ENCODE measurements around the gene PPT1. TPM values are rescaled to one million over a fixed set of nuclear protein-coding genes. Genes with fewer than 3 reads are reported as not detected.

Gene PPT1
- total and polyA plus RNA-seq, 2 experiments from 2014 or later, result 67.4 to 202 TPM

DNA sequence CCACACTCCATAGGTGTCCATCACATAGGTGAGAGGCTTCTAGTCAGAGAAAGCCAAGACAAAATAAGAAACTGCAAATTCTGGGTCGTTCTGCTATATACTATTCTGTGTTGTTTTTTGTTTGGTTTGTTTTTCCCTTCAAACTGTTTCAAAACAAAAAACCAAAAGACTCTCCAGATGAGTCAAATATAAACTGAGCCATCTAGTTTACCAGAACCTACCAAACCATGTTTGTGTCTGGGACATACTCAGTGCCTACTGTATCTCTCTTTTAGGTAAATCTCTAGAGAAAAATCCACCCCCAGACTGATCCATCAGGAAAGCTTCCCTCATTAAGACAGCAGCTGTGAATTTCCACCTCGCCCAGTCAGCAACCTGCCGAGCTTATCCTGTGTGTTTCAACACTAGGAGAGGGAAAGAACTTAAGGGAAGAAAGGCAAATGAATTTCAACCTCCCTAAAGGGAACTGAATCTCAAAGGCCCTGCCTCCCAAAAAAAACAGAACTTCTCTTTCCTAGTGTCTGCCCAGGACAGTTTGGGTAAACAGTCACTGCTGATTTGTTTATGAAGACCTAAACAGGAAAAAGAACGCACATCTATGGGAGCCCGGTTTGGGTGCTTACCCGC lies 17.2 kb downstream of the PPT1 start:
- Histone ChIP-seq H2AFZ (no peak overlapping the region), H3K9me2 (ENCODE audit: insufficient read depth) (no peaks in the 10 kb centered on the region), H3K27me3 (ENCODE audit: insufficient read depth) (no peaks in the 10 kb centered on the region), H3K4me3 (no peak overlapping the region), H4K20me1 (replicated peaks; ENCODE audit: insufficient read depth) (peaks cover 6% of the 10 kb centered on the region; the same call in 1 of the 2 replicates), H3K79me2 (replicated peaks; ENCODE audit: insufficient read depth) (no peaks in the 10 kb centered on the region), H3K27ac (ENCODE audit: low read depth) (no peak overlapping the region), H3K4me2 (no peak overlapping the region), H3K4me1 (ENCODE audit: insufficient read depth) (no peaks in the 10 kb centered on the region), H3F3A (replicated peaks; ENCODE audit: low read depth) (peaks cover 9% of the 10 kb centered on the region; the same call in 1 of the 2 replicates), H3K36me3 (ENCODE audit: insufficient read depth) (peaks cover 47% of the 10 kb centered on the region)
- Mint-ChIP-seq H3K36me3 (ENCODE audit: low read depth) (peaks cover 69% of the 10 kb centered on the region), H3K4me3 (no peak overlapping the region), H3K27me3 (ENCODE audit: insufficient read depth, low read depth, poor library complexity) (no peaks in the 10 kb centered on the region), H3K4me1 (no peaks in the 10 kb centered on the region), H3K9me3 (no peaks in the 10 kb centered on the region), H3K27ac (no peak overlapping the region)
- no peak for ATAC-seq
- DNase-seq (ENCODE audit: low spot score), result no peak
- TF ChIP-seq STAT1 (IDR thresholded peaks at IDR 0.05; ENCODE audit: unreplicated experiment), result no peak
- TF ChIP-seq ZNF331 (CRISPR knock-in tag; IDR thresholded peaks at IDR 0.05; ENCODE audit: low read depth), result no peak
- TF ChIP-seq, protein P1, sequence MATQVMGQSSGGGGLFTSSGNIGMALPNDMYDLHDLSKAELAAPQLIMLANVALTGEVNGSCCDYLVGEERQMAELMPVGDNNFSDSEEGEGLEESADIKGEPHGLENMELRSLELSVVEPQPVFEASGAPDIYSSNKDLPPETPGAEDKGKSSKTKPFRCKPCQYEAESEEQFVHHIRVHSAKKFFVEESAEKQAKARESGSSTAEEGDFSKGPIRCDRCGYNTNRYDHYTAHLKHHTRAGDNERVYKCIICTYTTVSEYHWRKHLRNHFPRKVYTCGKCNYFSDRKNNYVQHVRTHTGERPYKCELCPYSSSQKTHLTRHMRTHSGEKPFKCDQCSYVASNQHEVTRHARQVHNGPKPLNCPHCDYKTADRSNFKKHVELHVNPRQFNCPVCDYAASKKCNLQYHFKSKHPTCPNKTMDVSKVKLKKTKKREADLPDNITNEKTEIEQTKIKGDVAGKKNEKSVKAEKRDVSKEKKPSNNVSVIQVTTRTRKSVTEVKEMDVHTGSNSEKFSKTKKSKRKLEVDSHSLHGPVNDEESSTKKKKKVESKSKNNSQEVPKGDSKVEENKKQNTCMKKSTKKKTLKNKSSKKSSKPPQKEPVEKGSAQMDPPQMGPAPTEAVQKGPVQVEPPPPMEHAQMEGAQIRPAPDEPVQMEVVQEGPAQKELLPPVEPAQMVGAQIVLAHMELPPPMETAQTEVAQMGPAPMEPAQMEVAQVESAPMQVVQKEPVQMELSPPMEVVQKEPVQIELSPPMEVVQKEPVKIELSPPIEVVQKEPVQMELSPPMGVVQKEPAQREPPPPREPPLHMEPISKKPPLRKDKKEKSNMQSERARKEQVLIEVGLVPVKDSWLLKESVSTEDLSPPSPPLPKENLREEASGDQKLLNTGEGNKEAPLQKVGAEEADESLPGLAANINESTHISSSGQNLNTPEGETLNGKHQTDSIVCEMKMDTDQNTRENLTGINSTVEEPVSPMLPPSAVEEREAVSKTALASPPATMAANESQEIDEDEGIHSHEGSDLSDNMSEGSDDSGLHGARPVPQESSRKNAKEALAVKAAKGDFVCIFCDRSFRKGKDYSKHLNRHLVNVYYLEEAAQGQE (IDR thresholded peaks at IDR 0.05; ENCODE audit: unreplicated experiment), result no peak
- no peak for TF ChIP-seq NANOG (IDR thresholded peaks at IDR 0.05; ENCODE audit: borderline replicate concordance)
- TF ChIP-seq, protein P2, sequence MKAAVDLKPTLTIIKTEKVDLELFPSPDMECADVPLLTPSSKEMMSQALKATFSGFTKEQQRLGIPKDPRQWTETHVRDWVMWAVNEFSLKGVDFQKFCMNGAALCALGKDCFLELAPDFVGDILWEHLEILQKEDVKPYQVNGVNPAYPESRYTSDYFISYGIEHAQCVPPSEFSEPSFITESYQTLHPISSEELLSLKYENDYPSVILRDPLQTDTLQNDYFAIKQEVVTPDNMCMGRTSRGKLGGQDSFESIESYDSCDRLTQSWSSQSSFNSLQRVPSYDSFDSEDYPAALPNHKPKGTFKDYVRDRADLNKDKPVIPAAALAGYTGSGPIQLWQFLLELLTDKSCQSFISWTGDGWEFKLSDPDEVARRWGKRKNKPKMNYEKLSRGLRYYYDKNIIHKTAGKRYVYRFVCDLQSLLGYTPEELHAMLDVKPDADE (IDR thresholded peaks at IDR 0.05), result no peak
- TF ChIP-seq, protein P3, sequence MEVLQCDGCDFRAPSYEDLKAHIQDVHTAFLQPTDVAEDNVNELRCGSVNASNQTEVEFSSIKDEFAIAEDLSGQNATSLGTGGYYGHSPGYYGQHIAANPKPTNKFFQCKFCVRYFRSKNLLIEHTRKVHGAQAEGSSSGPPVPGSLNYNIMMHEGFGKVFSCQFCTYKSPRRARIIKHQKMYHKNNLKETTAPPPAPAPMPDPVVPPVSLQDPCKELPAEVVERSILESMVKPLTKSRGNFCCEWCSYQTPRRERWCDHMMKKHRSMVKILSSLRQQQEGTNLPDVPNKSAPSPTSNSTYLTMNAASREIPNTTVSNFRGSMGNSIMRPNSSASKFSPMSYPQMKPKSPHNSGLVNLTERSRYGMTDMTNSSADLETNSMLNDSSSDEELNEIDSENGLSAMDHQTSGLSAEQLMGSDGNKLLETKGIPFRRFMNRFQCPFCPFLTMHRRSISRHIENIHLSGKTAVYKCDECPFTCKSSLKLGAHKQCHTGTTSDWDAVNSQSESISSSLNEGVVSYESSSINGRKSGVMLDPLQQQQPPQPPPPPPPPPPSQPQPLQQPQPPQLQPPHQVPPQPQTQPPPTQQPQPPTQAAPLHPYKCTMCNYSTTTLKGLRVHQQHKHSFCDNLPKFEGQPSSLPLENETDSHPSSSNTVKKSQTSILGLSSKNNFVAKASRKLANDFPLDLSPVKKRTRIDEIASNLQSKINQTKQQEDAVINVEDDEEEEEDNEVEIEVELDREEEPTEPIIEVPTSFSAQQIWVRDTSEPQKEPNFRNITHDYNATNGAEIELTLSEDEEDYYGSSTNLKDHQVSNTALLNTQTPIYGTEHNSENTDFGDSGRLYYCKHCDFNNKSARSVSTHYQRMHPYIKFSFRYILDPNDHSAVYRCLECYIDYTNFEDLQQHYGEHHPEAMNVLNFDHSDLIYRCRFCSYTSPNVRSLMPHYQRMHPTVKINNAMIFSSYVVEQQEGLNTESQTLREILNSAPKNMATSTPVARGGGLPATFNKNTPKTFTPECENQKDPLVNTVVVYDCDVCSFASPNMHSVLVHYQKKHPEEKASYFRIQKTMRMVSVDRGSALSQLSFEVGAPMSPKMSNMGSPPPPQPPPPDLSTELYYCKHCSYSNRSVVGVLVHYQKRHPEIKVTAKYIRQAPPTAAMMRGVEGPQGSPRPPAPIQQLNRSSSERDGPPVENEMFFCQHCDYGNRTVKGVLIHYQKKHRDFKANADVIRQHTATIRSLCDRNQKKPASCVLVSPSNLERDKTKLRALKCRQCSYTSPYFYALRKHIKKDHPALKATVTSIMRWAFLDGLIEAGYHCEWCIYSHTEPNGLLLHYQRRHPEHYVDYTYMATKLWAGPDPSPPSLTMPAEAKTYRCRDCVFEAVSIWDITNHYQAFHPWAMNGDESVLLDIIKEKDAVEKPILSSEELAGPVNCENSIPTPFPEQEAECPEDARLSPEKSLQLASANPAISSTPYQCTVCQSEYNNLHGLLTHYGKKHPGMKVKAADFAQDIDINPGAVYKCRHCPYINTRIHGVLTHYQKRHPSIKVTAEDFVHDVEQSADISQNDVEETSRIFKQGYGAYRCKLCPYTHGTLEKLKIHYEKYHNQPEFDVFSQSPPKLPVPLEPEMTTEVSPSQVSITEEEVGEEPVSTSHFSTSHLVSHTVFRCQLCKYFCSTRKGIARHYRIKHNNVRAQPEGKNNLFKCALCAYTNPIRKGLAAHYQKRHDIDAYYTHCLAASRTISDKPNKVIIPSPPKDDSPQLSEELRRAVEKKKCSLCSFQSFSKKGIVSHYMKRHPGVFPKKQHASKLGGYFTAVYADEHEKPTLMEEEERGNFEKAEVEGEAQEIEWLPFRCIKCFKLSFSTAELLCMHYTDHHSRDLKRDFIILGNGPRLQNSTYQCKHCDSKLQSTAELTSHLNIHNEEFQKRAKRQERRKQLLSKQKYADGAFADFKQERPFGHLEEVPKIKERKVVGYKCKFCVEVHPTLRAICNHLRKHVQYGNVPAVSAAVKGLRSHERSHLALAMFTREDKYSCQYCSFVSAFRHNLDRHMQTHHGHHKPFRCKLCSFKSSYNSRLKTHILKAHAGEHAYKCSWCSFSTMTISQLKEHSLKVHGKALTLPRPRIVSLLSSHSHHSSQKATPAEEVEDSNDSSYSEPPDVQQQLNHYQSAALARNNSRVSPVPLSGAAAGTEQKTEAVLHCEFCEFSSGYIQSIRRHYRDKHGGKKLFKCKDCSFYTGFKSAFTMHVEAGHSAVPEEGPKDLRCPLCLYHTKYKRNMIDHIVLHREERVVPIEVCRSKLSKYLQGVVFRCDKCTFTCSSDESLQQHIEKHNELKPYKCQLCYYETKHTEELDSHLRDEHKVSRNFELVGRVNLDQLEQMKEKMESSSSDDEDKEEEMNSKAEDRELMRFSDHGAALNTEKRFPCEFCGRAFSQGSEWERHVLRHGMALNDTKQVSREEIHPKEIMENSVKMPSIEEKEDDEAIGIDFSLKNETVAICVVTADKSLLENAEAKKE (CRISPR knock-in tag; IDR thresholded peaks at IDR 0.05), result no peak
- no peak for TF ChIP-seq CREB1 (CRISPR knock-in tag; IDR thresholded peaks at IDR 0.05; ENCODE audit: low read depth)
- TF ChIP-seq JUNB (IDR thresholded peaks at IDR 0.05; ENCODE audit: unreplicated experiment), result no peak
